ENCODE data around the gene PROX1.

DNA sequence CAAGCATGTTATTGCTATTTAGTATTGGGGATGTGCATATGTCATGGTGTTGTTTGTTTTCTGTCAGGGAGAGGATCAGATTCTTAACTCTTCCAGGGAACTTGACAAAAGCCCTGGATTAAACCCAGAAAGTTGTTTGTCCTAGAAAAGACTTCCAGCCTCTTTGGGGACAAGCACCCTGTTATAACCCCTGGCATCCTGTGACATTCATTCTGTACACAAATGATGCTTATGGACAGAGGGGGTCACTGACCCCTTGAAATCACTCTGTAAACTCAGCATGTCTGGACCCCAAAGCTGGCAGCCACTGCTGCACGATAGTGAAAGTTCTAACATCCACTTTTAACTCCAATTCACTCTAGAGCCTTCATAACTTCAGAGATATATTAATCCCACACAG is 81.2 kb downstream of the PROX1 start:
- TF ChIP-seq, protein P1, sequence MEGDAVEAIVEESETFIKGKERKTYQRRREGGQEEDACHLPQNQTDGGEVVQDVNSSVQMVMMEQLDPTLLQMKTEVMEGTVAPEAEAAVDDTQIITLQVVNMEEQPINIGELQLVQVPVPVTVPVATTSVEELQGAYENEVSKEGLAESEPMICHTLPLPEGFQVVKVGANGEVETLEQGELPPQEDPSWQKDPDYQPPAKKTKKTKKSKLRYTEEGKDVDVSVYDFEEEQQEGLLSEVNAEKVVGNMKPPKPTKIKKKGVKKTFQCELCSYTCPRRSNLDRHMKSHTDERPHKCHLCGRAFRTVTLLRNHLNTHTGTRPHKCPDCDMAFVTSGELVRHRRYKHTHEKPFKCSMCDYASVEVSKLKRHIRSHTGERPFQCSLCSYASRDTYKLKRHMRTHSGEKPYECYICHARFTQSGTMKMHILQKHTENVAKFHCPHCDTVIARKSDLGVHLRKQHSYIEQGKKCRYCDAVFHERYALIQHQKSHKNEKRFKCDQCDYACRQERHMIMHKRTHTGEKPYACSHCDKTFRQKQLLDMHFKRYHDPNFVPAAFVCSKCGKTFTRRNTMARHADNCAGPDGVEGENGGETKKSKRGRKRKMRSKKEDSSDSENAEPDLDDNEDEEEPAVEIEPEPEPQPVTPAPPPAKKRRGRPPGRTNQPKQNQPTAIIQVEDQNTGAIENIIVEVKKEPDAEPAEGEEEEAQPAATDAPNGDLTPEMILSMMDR (IDR thresholded peaks at IDR 0.05), result no peak
- TF ChIP-seq POLR2A (IDR thresholded peaks at IDR 0.05), result no peak
